ACC112 (cell line): Measurements from ENCODE around the gene SIK1.

ENCODE experiments used
- H2AFZ ChIP-seq: fragments of 200-600 bp; sonication (generic); one replicate; pipeline ENCODE4 v1.6.0; 2017; ENCODE audit warnings: antibody characterized with exemption, low read length; ENCODE audit not compliant: unreplicated experiment
- H3K27ac ChIP-seq: fragments of 200-600 bp; sonication (generic); 2 replicates; pipeline ENCODE4 v1.5.1; 2014; ENCODE audit warnings: low read depth, mild to moderate bottlenecking, antibody characterized with exemption, low read length, moderate library complexity
- H3K27me3 ChIP-seq: fragments of 200-600 bp; sonication (generic); 2 replicates; pipeline ENCODE4 v1.6.1; 2014; ENCODE audit warnings: mild to moderate bottlenecking, antibody characterized with exemption, low read length, moderate library complexity, mixed read lengths; ENCODE audit not compliant: insufficient read depth
- H3K36me3 ChIP-seq: fragments of 200-600 bp; sonication (generic); 2 replicates; pipeline ENCODE4 v1.6.1; 2016; ENCODE audit warnings: mild to moderate bottlenecking, antibody characterized with exemption, low read length, moderate library complexity, mixed read lengths; ENCODE audit not compliant: insufficient read depth
- H3K4me1 ChIP-seq: fragments of 200-600 bp; sonication (generic); one replicate; pipeline ENCODE4 v1.6.1; 2016; ENCODE audit warnings: low read length, mixed read lengths; ENCODE audit not compliant: insufficient read depth, unreplicated experiment, control insufficient read depth
- H3K4me3 ChIP-seq: fragments of 200-600 bp; sonication (generic); 2 replicates; pipeline ENCODE4 v1.5.1; 2014; ENCODE audit warnings: mild to moderate bottlenecking, low read depth, low read length
- H3K79me2 ChIP-seq: fragments of 200-600 bp; sonication (generic); one replicate; pipeline ENCODE4 v1.6.0; 2016; ENCODE audit warnings: low read length; ENCODE audit not compliant: control insufficient read depth, unreplicated experiment, insufficient read depth

Gene SIK1

GRCh38 chr21:43371786-43372185 is 55.1 kb downstream of the SIK1 start:
- H3K4me3 ChIP-seq: no peak overlapping the region
- no peaks in the 10 kb centered on the region for H3K36me3 ChIP-seq
- H3K4me1 ChIP-seq: no peaks in the 10 kb centered on the region
- H2AFZ ChIP-seq: no peak overlapping the region
- 0 out of 2 replicates have a peak, but pooled peaks cover 3% of the 10 kb centered on the region for H3K27me3 ChIP-seq
- H3K27ac ChIP-seq: no peak overlapping the region
- H3K79me2 ChIP-seq: no peaks in the 10 kb centered on the region

GRCh38 chr21:43370888-43371570 is 55.9 kb downstream of the SIK1 start:
- Histone ChIP-seq H2AFZ (no peak overlapping the region), H3K4me3 (no peak overlapping the region), H3K27me3 (0 out of 2 replicates have a peak, but pooled peaks cover 3% of the 10 kb centered on the region), H3K36me3 (no peaks in the 10 kb centered on the region), H3K27ac (no peak overlapping the region), H3K79me2 (no peaks in the 10 kb centered on the region), H3K4me1 (no peaks in the 10 kb centered on the region)

DNA sequence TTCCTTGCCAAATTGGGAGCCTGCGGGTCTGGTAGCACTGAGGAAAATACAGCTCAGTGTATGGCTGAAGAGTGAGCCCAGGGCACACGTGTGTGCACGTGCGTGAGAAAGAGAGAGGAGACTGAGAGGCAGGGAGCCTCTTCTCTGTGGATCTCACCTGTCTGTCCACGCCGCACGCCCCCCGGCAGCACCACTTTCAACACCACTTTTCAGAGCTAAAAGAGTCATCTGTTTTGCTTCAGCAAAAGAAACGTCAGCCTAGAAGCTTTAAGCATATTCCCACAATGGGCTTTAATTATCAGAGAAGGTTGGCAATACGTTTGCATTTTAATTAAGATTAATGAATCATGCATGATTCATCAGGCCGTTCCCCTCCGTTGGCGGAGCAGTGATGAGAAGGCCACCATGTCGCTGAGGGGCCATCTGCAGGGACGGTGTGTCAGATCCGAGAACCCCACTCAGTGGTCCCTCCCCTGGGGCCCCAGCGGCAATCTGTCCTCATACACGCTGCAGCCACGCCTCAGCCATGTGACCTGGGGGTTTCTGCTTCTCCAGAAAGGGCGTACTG is 56.8 kb downstream of the SIK1 start:
- Histone ChIP-seq H3K27me3 (0 out of 2 replicates have a peak, but pooled peaks cover 3% of the 10 kb centered on the region), H2AFZ (no peak overlapping the region), H3K27ac (no peak overlapping the region), H3K4me3 (no peak overlapping the region), H3K79me2 (no peaks in the 10 kb centered on the region), H3K36me3 (no peaks in the 10 kb centered on the region), H3K4me1 (no peaks in the 10 kb centered on the region)

GRCh38 chr21:43369596-43370090 is 57.3 kb downstream of the SIK1 start:
- Histone ChIP-seq H3K36me3 (no peaks in the 10 kb centered on the region), H2AFZ (no peak overlapping the region), H3K4me3 (no peak overlapping the region), H3K79me2 (no peaks in the 10 kb centered on the region), H3K27me3 (0 out of 2 replicates have a peak, but pooled peaks cover 3% of the 10 kb centered on the region), H3K27ac (no peak overlapping the region), H3K4me1 (no peaks in the 10 kb centered on the region)

- Histone ChIP-seq H3K4me1 (no peaks in the 10 kb centered on the region), H3K4me3 (no peak overlapping the region), H3K27me3 (0 out of 2 replicates have a peak, but pooled peaks cover 3% of the 10 kb centered on the region), H2AFZ (no peak overlapping the region), H3K27ac (no peak overlapping the region), H3K79me2 (no peaks in the 10 kb centered on the region), H3K36me3 (no peaks in the 10 kb centered on the region)
Measured at GRCh38 chr21:43369124-43369523, 57.8 kb downstream of the SIK1 start.

DNA sequence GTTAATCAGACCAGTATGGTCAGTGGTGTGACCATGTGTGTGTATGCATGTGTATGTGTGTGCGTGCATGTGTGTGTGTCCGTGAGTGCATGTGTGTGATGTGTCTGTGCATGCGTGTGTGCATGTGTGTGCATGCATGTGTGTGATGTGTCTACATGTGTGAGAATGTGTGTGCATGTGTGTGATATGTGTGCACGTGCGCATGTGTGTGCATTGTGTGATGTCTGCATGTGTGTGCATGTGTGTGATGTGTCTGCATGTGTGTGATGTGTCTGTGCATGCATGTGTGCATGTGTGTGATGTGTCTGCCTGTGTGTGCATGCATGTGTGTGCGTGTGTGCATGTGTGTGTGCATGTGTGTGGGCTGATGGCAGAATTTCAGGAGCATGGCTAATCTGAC is 58.2 kb downstream of the SIK1 start:
- Histone ChIP-seq H3K27me3 (peaks cover 5% of the 10 kb centered on the region; the same call in 1 of the 2 replicates), H3K4me3 (no peak overlapping the region), H3K79me2 (no peaks in the 10 kb centered on the region), H3K27ac (no peak overlapping the region), H3K36me3 (no peaks in the 10 kb centered on the region), H2AFZ (no peak overlapping the region), H3K4me1 (no peaks in the 10 kb centered on the region)

DNA sequence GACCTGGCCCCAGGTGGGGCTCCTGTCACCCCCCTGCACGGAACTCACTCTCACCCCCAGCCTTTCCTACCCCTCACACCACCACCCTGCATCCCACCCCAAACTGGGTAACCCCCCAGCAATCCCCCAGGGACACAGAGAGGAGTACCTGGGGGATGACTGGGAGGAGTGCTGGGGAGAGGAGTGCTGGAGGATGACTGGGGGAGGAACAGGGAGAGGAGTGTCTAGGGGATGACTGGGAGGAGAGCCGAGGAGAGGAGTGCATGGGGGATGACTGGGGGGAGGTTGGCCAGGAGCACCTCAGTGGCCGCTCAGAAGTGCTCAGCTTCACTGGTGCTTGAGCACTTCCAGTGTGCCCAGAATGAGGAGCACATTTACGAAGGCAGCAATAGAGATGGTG is 59.1 kb downstream of the SIK1 start:
- Histone ChIP-seq H3K4me3 (no peak overlapping the region), H3K36me3 (no peaks in the 10 kb centered on the region), H3K27me3 (peaks cover 7% of the 10 kb centered on the region; the same call in 1 of the 2 replicates), H3K27ac (no peak overlapping the region), H3K79me2 (no peaks in the 10 kb centered on the region), H3K4me1 (no peaks in the 10 kb centered on the region), H2AFZ (no peak overlapping the region)

DNA sequence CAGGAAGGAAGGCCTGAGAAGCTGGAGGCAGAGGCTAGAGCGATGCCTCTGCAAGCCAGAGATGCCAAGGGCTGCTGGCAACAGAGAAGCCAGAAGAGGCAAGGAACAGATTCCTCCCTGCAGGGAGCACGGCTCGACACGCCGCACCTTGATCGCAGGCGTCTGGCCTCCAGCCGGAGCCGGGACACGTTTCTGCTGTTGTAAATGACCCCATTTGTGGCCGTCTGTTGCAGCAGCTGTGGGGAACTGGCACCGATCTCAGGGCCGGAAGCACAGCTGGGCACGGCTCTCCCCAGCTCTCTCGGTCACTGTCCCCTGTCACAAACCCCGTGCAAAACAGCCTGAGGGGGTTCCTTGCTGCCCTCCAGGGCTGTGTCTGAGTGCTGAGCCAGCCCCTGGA is 59.6 kb downstream of the SIK1 start:
- Histone ChIP-seq H3K27me3 (peaks cover 7% of the 10 kb centered on the region; the same call in 1 of the 2 replicates), H3K4me3 (no peak overlapping the region), H2AFZ (no peak overlapping the region), H3K27ac (no peak overlapping the region), H3K79me2 (no peaks in the 10 kb centered on the region), H3K36me3 (no peaks in the 10 kb centered on the region), H3K4me1 (no peaks in the 10 kb centered on the region)

GRCh38 chr21:43366656-43367055 is 60.3 kb downstream of the SIK1 start:
- H3K27ac ChIP-seq: no peak overlapping the region
- no peak overlapping the region for H2AFZ ChIP-seq
- no peaks in the 10 kb centered on the region for H3K79me2 ChIP-seq
- H3K36me3 ChIP-seq: no peaks in the 10 kb centered on the region
- peaks cover 7% of the 10 kb centered on the region; the same call in 1 of the 2 replicates for H3K27me3 ChIP-seq
- H3K4me3 ChIP-seq: no peak overlapping the region
- no peaks in the 10 kb centered on the region for H3K4me1 ChIP-seq

- Histone ChIP-seq H3K4me3 (no peak overlapping the region), H3K4me1 (no peaks in the 10 kb centered on the region), H3K79me2 (no peaks in the 10 kb centered on the region), H2AFZ (no peak overlapping the region), H3K27ac (no peak overlapping the region), H3K36me3 (no peaks in the 10 kb centered on the region), H3K27me3 (peaks cover 7% of the 10 kb centered on the region; the same call in 1 of the 2 replicates)
Measured at GRCh38 chr21:43365611-43366426, 61.1 kb downstream of the SIK1 start.
